Fibroblast of mammary gland (primary cell): ENCODE data around the gene TMEM164.

Source experiments
- DNase-seq: peaks from one replicate; pipeline ENCODE4 v3.0.0-alpha.2; 2010; ENCODE audit warnings: low read depth
- H3K4me3 ChIP-seq: 2 replicates; pipeline ENCODE4 v1.5.1; 2011; ENCODE audit warnings: low read depth, mild to moderate bottlenecking, low read length, moderate library complexity; ENCODE audit not compliant: control insufficient read depth
- CTCF ChIP-seq: conservative IDR thresholded peaks from 2 replicates; pipeline ENCODE4 v1.5.1; 2011; ENCODE audit warnings: low read depth, low read length, inconsistent platforms; ENCODE audit not compliant: control insufficient read depth, insufficient read depth

TMEM164 gene

DNA sequence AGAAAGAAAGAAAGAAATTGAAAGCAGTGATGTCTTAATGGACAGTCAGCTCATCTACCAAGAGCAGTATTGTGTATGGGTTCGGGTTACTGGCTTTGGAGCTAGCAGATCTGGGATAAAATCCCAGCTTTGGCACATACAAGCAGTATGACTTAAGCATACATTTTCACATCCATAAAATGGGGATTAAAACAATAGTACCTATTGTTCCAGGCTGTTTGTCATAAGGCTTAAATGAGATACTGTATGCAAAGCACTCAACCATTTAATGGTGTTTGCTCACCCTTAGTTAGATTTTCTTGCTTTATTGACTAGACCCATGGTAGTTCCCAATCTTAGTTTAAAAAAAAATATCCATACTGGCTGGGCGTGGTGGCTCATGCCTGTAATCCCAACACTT lies 7.8 kb upstream of the TMEM164 start:
- no peak for TF ChIP-seq CTCF
- no peak overlapping the region for H3K4me3 ChIP-seq
- DNase-seq: no peak

DNA sequence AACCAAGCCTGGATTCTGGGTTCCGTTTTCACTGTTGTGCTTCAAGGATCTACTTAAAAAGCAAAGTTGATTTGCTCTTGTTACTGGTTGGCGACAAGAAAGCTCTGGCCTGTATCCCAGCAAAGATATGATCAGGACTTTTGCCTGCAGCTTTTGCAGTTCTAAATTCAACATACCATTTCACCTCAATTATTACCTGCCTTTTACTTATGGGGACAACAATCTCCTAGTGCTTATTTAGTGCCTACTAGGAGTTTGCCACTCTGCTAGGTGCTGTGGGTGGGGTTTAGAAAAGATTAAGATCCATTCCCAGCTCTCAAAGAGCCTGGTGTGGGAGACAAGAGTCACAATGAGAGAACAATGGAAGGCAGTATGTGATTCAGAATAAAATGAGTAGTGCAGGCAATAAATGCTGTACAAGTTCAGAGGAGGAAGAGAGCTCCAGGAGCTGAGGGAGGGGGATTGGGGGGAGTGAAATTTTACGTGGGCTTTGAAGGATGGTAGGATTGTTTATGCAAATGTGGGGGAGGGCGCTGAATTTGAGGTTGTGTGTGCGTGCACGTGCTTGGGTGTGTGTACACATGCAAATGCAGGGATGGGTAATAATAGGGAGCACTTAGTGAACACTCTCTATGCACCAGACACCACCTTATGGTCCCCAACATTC lies 5.0 kb upstream of the TMEM164 start:
- no peak for TF ChIP-seq CTCF
- H3K4me3 ChIP-seq: no peak overlapping the region
- DNase-seq: no peak

DNA sequence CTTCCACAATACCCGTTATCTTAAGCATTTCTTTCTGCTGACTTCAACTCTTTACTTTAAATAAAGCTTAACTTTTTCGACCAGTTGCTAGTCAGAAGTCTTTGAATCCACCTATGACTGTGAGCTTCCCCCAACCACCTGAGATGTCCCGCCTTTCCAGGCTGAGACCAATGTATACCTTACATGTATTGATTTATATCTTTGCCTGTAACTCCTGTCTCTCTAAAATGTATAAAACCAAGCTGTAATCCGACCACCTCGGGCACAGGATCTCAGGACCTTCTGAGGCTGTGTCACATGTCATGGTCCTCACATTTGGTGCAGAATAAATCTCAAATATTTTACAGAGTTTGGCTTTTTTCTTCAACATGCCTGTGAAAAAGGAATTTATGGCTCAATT lies 2.9 kb upstream of the TMEM164 start:
- no peak for TF ChIP-seq CTCF
- no peak overlapping the region for H3K4me3 ChIP-seq
- no peak for DNase-seq

GRCh38 chrX:110000847-110001713 lies 1.8 kb upstream of the TMEM164 start:
- TF ChIP-seq CTCF: no peak
- no peak for DNase-seq
- no peak overlapping the region for H3K4me3 ChIP-seq

DNA sequence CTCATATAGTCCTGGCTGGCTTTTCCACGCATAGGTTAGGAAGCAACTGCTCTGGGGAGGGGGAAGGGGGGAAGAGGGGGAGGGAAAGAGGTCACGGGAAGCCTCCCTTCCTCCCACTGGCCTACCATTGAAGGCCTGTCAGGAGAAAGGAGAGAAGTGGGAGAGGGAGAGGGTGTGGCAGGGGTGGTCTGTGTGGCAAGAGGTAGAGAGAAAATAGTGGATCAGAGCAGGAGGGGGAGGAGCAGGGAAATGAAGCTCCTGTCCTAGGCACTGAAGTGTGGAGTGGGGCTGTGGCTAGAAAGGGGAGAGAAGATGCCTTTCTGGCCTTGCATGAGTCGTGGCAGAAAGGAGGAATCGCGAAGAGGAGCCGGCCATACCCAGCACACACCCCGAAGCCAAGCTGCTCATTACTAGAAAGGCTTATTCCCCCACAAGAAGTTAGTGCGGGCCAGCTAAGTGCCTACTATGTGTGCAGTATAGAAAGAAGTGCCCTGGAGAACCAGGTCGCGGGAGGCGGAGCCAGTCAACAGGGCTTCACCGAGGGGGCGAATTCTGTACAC lies 1.1 kb upstream of the TMEM164 start:
- TF ChIP-seq CTCF: no peak
- H3K4me3 ChIP-seq: peak overlapping the region; percentile 58
- no peak for DNase-seq

DNA sequence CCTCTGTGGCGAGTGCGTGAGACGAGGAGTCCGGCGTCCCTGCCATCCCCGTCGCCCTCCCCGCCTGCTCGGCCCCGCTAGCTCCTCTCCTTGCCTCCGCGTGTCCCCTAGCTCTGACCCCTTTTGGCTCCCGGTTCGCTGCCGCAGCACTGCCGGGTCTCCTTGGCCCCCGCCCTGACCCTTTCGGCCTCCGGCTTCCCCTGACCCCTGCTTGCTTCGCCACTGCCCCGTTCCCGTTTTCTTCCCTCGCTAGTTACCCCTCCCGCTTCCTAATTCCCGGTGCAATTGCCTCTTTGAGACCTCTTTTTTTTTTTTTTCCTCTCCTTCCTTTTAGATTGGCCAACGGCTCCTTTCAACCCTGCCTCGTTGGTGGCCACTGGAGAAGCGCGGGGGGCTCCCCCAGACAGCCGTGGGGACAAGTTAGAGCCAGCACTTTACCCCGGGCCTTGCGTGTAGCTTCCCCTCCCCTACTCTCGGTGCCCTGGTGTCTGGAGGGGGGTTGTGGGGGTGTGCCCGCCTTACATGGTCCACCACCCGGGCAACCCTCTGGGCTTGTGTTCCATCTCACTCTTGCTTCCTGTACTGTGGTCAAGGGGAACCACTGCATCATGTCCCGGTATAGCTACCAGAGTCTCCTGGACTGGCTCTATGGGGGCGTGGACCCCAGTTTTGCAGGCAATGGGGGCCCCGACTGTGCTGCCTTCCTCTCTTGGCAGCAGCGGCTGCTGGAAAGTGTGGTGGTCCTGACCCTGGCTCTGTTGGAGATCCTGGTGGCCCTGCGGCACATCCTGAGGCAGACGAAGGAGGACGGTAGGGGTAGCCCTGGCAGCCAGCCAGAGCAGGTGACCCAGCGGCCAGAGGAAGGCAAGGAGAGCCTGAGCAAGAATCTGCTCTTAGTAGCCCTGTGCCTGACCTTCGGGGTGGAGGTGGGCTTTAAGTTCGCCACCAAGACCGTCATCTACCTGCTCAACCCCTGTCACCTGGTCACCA lies 548 bp downstream of the TMEM164 start:
- DNase-seq: peak; percentile 24
- H3K4me3 ChIP-seq: peak overlapping the region; percentile 62
- no peak for TF ChIP-seq CTCF
